ENCODE results near the gene KIF13A.

DNA sequence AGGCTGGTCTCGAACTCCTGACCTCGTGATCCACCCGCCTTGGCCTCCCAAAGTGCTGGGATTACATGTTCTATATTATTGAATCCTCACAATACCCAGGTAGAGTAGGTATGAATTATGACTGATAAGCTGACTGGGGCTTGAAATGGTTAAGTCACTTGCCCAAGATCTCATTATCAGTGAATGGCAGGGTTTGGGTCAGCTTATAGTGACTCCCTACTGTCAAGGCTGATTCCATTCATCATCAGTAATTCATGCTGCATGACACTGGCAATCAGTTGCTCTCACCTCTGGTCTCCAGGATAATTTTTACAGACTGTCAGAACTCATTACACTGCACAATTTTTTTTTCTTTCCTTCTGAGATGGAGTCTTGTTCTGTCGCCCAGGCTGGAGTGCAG lies 127.6 kb downstream of the KIF13A start:
- TF ChIP-seq CTCF (IDR thresholded peaks at IDR 0.05) (no peak), POLR2A (IDR thresholded peaks at IDR 0.05) (no peak)
